LNCaP clone FGC (cell line): ENCODE results near the gene ZNF630.
"Not testable (repeated sequence)": the region's sequence is repeated elsewhere in the genome, so short reads cannot be mapped to it uniquely, and the experiment has no call there.

Experiments
- DNase-seq: peaks from one replicate; pipeline ENCODE4 v3.0.0-alpha.2; 2011; ENCODE audit warnings: low read depth
- H3K4me3 ChIP-seq: 2 replicates; pipeline ENCODE4 v1.5.1; 2011; ENCODE audit warnings: mild to moderate bottlenecking, low read depth, low read length, control low read depth
- CTCF ChIP-seq: IDR thresholded peaks from 2 replicates; pipeline ENCODE4 v1.5.1; 2012; ENCODE audit warnings: mild to moderate bottlenecking; ENCODE audit not compliant: control insufficient read depth, insufficient read depth; ENCODE audit errors: extremely low read depth

Gene ZNF630

GRCh38 chrX:48059296-48059639 lies 12.2 kb downstream of the ZNF630 start:
- DNase-seq = no peak
- TF ChIP-seq CTCF = no peak
- no peak overlapping the region for H3K4me3 ChIP-seq

GRCh38 chrX:48058621-48059295 lies 12.7 kb downstream of the ZNF630 start:
- DNase-seq = no peak
- H3K4me3 ChIP-seq = no peak overlapping the region
- TF ChIP-seq CTCF = no peak

- H3K4me3 ChIP-seq = no peak overlapping the region
- no peak for DNase-seq
- TF ChIP-seq CTCF = no peak
These were observed 24.6 kb downstream of the ZNF630 start for GRCh38 chrX:48046846-48047245.

- no peak overlapping the region for H3K4me3 ChIP-seq
- no peak for DNase-seq
- TF ChIP-seq CTCF = no peak
These were observed 25.8 kb downstream of the ZNF630 start for GRCh38 chrX:48045410-48046311.

- no peak for TF ChIP-seq CTCF
- H3K4me3 ChIP-seq = no peak overlapping the region
- no peak for DNase-seq
These were observed 28.4 kb downstream of the ZNF630 start for GRCh38 chrX:48043056-48043455.

GRCh38 chrX:48035891-48036290 lies 35.5 kb downstream of the ZNF630 start:
- no peak overlapping the region for H3K4me3 ChIP-seq
- TF ChIP-seq CTCF = no peak
- DNase-seq = no peak

- not testable (repeated sequence) for DNase-seq, H3K4me3 ChIP-seq
These were observed 40.7 kb downstream of the ZNF630 start for GRCh38 chrX:48030641-48031173.
